ENCODE data around the gene FGF1. TPM values are rescaled to one million over a fixed set of nuclear protein-coding genes. Genes with fewer than 3 reads are reported as not detected.

FGF1 gene
- polyA plus RNA-seq, 3 donors = not detected

DNA sequence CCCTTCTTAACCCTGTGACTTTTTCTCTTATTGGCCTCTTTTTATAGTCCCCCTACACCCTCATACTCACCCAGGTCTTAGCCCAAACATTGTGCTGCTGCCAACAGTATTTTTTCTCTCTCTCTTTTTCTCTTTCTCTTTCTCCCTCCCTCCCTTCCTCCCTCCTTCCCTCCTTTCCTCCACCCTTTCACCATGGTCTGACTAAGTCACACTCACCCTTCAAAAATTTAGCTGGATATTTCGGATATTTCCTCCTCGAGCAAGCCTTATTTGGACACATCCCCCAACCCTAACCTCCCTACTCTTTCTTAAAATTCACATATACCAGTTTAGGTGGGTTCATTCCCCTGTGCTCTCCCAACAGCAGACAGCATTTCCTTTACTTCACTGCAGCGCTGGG is 64.7 kb downstream of the FGF1 start:
- Histone ChIP-seq H3K4me1 (ENCODE audit: control insufficient read depth in 1 of 2, insufficient read depth in 2 of 2, low read length in 2 of 2) (no peaks in the 10 kb centered on the region), H2AFZ (ENCODE audit: insufficient read depth, low read depth, low read length, poor library complexity, severe bottlenecking) (no peak overlapping the region), H3K4me2 (replicated peaks; ENCODE audit: extremely low read depth, low read length, poor library complexity, severe bottlenecking) (no peak overlapping the region), H3K27me3 (ENCODE audit: control insufficient read depth in 2 of 2, insufficient read depth in 2 of 2, low read length in 2 of 2) (no peaks in the 10 kb centered on the region), H3K27ac (ENCODE audit: low read depth in 1 of 2, low read length in 2 of 2) (no peak overlapping the region), H3K9ac (ENCODE audit: insufficient read depth, low read length, poor library complexity, severe bottlenecking) (no peak overlapping the region), H3K36me3 (replicated peaks in 1 of 2; ENCODE audit: control insufficient read depth in 1 of 2, insufficient read depth in 2 of 2, low read length in 2 of 2) (no peaks in the 10 kb centered on the region), H3K79me2 (ENCODE audit: insufficient read depth, low read length) (no peaks in the 10 kb centered on the region), H3K9me3 (replicated peaks in 1 of 2; ENCODE audit: control insufficient read depth in 1 of 2, insufficient read depth in 1 of 2, low read length in 2 of 2) (peaks cover 0 to 6% of the 10 kb centered on the region in 2 donors), H3K4me3 (replicated peaks in 1 of 3; ENCODE audit: low read depth in 2 of 3, low read length in 3 of 3) (no peak overlapping the region), H4K20me1 (ENCODE audit: insufficient read depth, low read length) (no peaks in the 10 kb centered on the region)
- H3K9me3 Mint-ChIP-seq = peaks cover 0 to 10% (median 6%) of the 10 kb centered on the region in 7 donors
- no peaks in the 10 kb centered on the region for H3K36me3 Mint-ChIP-seq
- H3K4me1 Mint-ChIP-seq = no peaks in the 10 kb centered on the region
- H3K27me3 Mint-ChIP-seq (ENCODE audit: low read depth in 3 of 3) = peaks cover 1 to 3% (median 2%) of the 10 kb centered on the region in 3 donors
- TF ChIP-seq, protein P1, sequence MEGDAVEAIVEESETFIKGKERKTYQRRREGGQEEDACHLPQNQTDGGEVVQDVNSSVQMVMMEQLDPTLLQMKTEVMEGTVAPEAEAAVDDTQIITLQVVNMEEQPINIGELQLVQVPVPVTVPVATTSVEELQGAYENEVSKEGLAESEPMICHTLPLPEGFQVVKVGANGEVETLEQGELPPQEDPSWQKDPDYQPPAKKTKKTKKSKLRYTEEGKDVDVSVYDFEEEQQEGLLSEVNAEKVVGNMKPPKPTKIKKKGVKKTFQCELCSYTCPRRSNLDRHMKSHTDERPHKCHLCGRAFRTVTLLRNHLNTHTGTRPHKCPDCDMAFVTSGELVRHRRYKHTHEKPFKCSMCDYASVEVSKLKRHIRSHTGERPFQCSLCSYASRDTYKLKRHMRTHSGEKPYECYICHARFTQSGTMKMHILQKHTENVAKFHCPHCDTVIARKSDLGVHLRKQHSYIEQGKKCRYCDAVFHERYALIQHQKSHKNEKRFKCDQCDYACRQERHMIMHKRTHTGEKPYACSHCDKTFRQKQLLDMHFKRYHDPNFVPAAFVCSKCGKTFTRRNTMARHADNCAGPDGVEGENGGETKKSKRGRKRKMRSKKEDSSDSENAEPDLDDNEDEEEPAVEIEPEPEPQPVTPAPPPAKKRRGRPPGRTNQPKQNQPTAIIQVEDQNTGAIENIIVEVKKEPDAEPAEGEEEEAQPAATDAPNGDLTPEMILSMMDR (IDR thresholded peaks at IDR 0.05) = no peak
- H3K4me3 Mint-ChIP-seq = no peak overlapping the region
- no peak for DNase-seq
- no peak overlapping the region for H3K27ac Mint-ChIP-seq
- WGBS (ENCODE audit: insufficient coverage) = 94% methylated on average over 3 of the region's 3 CpGs
- intact Hi-C loops (cut with micrococcal nuclease) = no loop called here

DNA sequence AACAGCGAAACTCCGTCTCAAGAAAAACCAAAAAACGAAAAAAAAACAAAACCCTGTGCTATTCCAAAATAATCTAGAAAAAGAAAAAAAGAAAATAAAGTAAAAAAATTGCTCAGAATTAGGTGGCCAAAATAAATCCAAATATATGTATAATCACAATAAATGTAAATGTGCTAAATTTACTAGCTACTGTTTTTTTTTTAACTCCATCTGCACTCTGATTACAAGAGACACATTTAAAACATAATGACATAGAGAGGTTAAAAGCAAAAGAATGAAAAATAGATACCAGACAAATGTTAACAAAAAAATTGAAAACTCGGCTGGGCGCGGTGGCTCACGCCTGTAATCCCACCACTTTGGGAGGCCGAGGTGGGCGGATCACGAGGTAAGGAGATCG is 66.1 kb downstream of the FGF1 start:
- no peak overlapping the region for H3K4me3 Mint-ChIP-seq
- intact Hi-C loops (cut with micrococcal nuclease) = no loop called here
- H3K36me3 ChIP-seq (replicated peaks in 1 of 2; ENCODE audit: control insufficient read depth in 1 of 2, insufficient read depth in 2 of 2, low read length in 2 of 2) = no peaks in the 10 kb centered on the region

More for the DNA sequence above, 66.1 kb downstream of the FGF1 start:
- Mint-ChIP-seq H3K27ac (no peak overlapping the region), H3K36me3 (no peaks in the 10 kb centered on the region), H3K9me3 (peaks cover 0 to 10% (median 6%) of the 10 kb centered on the region in 7 donors), H3K4me1 (no peaks in the 10 kb centered on the region), H3K27me3 (ENCODE audit: low read depth in 3 of 3) (peaks cover 3 to 5% (median 3%) of the 10 kb centered on the region in 3 donors)
- Histone ChIP-seq H3K4me3 (replicated peaks in 1 of 3; ENCODE audit: low read depth in 2 of 3, low read length in 3 of 3) (no peak overlapping the region), H3K27ac (ENCODE audit: low read depth in 1 of 2, low read length in 2 of 2) (no peak overlapping the region), H3K9ac (ENCODE audit: insufficient read depth, low read length, poor library complexity, severe bottlenecking) (no peak overlapping the region), H2AFZ (ENCODE audit: insufficient read depth, low read depth, low read length, poor library complexity, severe bottlenecking) (no peak overlapping the region), H3K27me3 (ENCODE audit: control insufficient read depth in 2 of 2, insufficient read depth in 2 of 2, low read length in 2 of 2) (no peaks in the 10 kb centered on the region), H4K20me1 (ENCODE audit: insufficient read depth, low read length) (no peaks in the 10 kb centered on the region), H3K79me2 (ENCODE audit: insufficient read depth, low read length) (no peaks in the 10 kb centered on the region), H3K4me1 (ENCODE audit: control insufficient read depth in 1 of 2, insufficient read depth in 2 of 2, low read length in 2 of 2) (no peaks in the 10 kb centered on the region), H3K4me2 (replicated peaks; ENCODE audit: extremely low read depth, low read length, poor library complexity, severe bottlenecking) (no peak overlapping the region), H3K9me3 (replicated peaks in 1 of 2; ENCODE audit: control insufficient read depth in 1 of 2, insufficient read depth in 1 of 2, low read length in 2 of 2) (peaks cover 0 to 6% of the 10 kb centered on the region in 2 donors)
- WGBS (ENCODE audit: insufficient coverage) = 90% methylated on average over 7 of the region's 11 CpGs
- TF ChIP-seq, protein P1 (IDR thresholded peaks at IDR 0.05) = no peak
- no peak for DNase-seq

All from CD14-positive monocyte (primary cell).